NCI-H2227 (cell line): Measurements from ENCODE around the gene HLA-DRB1.
"Not testable (repeated sequence)": the region's sequence is repeated elsewhere in the genome, so short reads cannot be mapped to it uniquely, and the experiment has no call there.

Experiments
- DNase-seq: peaks from one replicate; lab custom pipeline; 2025; ENCODE audit not compliant: unreplicated experiment; lab: John Stamatoyannopoulos, UW

Gene HLA-DRB1

GRCh38 chr6:32589596-32590449 is at the start of gene HLA-DRB1:
Gene HLA-DRB1 (minus strand): TSS chr6:32589848. CDS start chr6:32589742, 106 bp downstream.
- DNase-seq: no peak

- no peak for DNase-seq
Observed at GRCh38 chr6:32638532-32639219, 49.0 kb upstream of the HLA-DRB1 start.

- no peak for DNase-seq
Observed at GRCh38 chr6:32637883-32638282, 48.2 kb upstream of the HLA-DRB1 start.

- no peak for DNase-seq
Observed at GRCh38 chr6:32637219-32637880, 47.7 kb upstream of the HLA-DRB1 start, which contains the start of gene HLA-DQA1. Gene HLA-DQA1 (plus strand): TSS chr6:32637406. CDS start chr6:32637459, 53 bp downstream.

GRCh38 chr6:32635526-32636123 is 46.0 kb upstream of the HLA-DRB1 start:
- DNase-seq: no peak

GRCh38 chr6:32629793-32630192 is 40.1 kb upstream of the HLA-DRB1 start:
- not testable (repeated sequence) for DNase-seq

GRCh38 chr6:32627831-32628230 is 38.2 kb upstream of the HLA-DRB1 start:
- DNase-seq: no peak

- DNase-seq: no peak
Observed at GRCh38 chr6:32627249-32627648, 37.6 kb upstream of the HLA-DRB1 start.

GRCh38 chr6:32625137-32625536 is 35.5 kb upstream of the HLA-DRB1 start:
- DNase-seq: no peak

GRCh38 chr6:32624565-32624964 is 34.9 kb upstream of the HLA-DRB1 start:
- no peak for DNase-seq

GRCh38 chr6:32623693-32624092 is 34.0 kb upstream of the HLA-DRB1 start:
- no peak for DNase-seq

GRCh38 chr6:32622545-32623401 is 33.1 kb upstream of the HLA-DRB1 start:
- no peak for DNase-seq

- DNase-seq: no peak
Observed at GRCh38 chr6:32621372-32621771, 31.7 kb upstream of the HLA-DRB1 start.

GRCh38 chr6:32617751-32618150 is 28.1 kb upstream of the HLA-DRB1 start:
- DNase-seq: no peak

- no peak for DNase-seq
Observed at GRCh38 chr6:32615885-32616532, 26.4 kb upstream of the HLA-DRB1 start.

- no peak for DNase-seq
Observed at GRCh38 chr6:32614366-32615081, 24.9 kb upstream of the HLA-DRB1 start.

GRCh38 chr6:32613475-32613874 is 23.8 kb upstream of the HLA-DRB1 start:
- no peak for DNase-seq

GRCh38 chr6:32610682-32611296 is 21.1 kb upstream of the HLA-DRB1 start:
- no peak for DNase-seq
